GM21786 (cell line): Measurements from ENCODE around the gene TRAPPC12.
"Not testable (repeated sequence)": the region's sequence is repeated elsewhere in the genome, so short reads cannot be mapped to it uniquely, and the experiment has no call there.

Source experiments
- ATAC-seq: cut with Tn5 transposase; IDR thresholded peaks from one replicate; pipeline ENCODE4 v1.9.1; 2021; ENCODE audit not compliant: unreplicated experiment

TRAPPC12 gene

DNA sequence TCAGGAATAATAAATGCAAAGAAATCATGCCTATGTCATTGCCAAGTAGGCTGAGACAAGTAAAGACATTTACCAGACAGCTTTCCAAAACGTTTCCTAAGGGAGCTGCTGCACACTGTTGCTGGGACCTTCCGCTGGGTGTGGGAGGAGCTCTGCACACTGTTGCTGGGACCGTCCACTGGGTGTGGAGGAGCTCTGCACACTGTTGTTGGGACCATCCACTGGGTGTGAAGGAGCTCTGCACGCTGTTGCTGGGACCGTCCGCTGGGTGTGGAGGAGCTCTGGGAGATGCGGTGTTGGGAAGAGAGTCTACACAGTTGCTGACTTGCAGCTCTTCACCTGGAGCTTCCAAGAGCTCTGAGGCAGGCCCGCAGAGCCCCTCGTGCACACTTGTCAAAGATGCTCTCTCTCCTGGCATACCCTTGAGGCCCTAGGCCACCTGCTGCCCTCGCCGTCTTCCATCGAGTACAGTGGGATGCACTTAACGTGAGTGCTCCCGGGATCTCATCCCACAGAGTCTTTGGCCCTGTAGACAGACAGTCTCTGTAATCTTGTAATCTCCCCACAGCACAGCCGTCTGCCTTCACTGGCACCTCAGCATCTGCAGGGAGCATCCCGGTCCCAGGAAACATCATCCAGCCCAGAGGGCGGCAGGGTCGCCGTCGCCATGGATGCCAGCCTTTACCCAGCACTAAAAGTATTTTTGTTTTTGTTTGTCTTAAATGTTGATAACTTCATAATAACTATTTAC lies 51.4 kb downstream of the TRAPPC12 start:
- no peak for ATAC-seq

DNA sequence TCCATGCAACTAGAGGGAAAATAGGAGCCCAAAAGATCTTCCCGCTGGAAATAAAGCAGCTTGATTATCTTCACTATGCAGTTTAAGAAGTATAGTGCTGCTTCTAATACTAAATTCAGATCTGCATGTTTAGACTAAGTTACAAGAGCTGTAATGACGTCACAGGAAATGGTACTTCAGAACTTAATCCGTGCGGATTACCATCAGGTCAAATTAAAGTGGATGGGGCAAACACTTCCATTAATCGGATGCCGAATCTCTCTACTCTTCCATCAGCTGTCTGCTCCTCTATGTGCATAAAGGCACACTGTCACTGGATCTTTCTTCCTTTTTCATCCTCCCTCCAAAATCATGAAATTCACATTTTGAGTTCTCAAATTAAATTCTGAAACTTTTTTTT lies 52.6 kb downstream of the TRAPPC12 start:
- no peak for ATAC-seq

DNA sequence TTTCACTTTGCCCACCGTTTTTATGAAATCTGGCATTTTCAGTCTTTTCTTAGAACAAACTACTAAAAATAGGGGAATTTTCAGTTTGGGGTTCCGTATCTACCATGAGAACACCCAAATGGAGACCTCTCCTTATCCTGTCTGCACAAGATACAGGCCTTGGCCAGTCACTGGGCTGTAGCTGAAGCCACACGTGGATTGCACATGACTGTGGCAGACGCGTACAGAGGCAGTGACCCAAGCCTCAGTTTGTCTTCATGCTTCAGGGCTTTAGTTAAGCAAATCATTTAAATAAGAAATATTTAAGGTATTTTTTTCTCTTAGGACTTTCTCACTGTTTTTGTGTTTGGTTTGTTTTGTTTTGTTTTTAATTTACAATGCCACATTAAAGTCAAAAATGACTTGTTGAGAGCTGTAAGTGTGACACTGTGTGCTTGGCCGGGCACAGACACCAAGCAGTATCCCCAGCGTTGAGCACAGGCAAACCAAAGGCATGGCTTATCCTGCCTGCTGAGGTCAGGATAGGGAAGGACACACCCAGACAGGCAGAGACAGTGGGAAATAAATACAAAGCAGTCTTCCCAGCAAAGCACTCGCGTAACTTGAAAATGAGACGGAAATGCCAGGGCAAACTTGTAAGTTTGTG lies 53.3 kb downstream of the TRAPPC12 start:
- no peak for ATAC-seq

DNA sequence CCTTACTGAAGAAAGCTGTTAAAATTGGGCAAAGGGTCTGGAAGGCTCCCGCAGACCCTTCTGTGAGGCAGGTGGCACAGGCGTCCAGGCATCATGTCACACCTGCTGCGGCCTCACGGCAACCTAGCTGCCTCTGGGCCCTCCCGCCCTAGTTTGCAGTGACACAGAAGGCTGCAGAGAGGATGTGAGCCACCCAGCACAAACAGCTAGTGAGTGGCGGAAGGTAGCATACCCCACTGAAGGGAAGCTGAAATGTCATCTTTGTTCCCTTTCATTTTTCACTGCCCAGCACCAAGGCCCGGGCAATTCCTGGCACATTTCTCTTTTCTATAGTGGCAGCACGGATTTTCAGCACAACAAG lies 53.8 kb downstream of the TRAPPC12 start:
- no peak for ATAC-seq

DNA sequence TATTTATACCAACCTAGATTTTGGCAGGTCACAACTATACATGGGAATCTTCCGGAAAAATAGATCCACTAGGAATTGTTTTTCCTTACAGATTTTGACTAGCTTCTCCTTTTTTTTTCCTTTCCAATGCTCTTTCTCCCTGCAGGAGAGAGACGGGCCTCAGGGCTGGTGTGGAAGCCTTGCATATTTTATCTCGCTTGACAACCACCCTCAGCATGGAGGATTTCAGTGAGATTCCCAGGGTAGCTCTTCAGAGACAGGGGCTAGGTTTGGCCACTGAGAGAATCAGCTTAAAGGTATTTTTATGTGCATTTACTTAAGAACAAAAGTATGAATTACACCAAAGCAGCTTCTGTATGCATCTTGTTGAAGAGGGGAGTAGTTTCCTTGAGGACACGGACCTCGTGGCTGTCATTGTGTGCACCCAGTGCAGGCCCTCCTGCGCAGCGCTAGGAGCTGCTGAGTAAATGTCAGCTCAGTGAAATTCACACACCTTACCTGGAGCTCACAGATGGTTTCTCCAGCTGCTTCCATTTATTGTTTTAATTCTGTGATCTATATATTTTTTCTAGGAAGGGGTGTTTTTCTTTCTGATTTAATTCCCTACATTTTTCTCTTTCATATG lies 54.4 kb downstream of the TRAPPC12 start:
- ATAC-seq, result no peak

DNA sequence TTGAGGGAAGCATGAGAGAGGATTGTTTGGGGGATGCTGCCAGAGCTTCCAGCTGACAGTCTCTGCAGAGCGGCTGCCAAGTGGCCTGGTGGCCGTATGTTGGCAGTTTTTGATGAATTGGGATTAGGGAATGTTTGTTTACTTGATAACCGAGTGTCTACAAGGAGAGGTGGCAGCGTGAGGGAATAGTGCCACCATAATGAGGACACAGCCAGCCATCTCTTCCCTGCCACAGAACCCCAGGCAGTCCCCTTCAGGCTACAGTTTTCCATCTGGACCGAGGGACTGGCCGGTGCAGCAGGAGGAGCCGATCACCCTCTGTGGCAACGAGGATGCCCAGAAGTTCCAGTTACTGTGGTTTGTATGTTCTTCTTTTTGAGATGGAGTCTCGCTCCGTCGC lies 55.2 kb downstream of the TRAPPC12 start:
- no peak for ATAC-seq

DNA sequence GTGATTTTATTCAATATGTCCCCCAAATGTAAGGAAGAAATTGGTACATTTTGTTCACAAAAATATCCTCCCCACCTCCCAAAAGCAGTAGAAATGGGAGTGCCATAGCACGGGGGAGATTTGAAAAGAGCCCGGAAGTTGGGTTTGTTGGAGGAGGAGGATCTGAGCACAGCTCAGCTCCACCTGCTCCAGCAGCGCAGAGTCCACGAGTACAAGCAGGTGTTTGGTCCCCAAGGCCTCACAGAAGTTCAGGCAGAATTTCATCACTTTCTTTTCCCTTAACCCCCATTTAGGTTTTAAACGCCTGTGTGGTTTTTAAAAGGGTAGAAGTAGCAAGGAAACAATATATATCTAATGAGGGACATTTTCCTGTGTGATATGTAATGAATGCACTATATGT lies 56.0 kb downstream of the TRAPPC12 start:
- no peak for ATAC-seq

DNA sequence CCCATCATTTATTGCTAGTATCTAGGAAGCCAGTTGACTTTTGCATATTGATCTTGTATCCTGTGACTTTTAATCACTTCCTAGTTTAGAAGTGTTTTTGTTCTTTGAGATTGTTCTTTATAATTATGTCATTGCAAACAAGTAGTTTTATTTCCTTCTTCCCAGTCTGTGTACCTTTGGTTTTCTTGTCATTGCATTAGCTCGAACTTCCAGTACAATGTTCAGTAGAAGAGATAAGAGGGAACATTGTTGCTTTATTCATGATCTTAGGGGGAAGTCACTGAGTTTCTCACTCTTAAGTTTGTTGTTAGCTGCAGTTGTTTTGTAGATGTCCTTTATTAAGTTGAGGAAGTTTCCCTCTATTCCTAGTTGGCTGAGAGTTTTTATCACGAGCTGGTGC lies 61.0 kb downstream of the TRAPPC12 start:
- ATAC-seq, result no peak

DNA sequence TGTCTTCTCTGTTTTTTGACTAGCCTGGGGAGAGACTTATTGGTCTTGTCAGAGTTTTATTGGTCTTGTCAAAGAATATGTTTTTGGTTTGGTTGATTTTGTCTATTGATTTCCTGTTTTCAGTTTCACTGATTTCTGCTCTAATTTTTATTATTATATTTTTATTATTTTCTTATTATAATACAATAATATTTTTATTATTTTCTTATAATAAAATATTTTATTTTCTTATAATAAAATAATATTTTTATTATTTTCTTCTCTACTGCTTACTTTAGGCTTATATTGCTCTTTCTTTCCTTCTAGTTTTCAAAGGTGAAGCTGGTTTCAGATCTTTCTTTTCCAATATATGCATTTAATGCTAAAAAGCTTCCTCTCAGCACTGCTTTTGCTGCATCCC lies 62.0 kb downstream of the TRAPPC12 start:
- no peak for ATAC-seq

DNA sequence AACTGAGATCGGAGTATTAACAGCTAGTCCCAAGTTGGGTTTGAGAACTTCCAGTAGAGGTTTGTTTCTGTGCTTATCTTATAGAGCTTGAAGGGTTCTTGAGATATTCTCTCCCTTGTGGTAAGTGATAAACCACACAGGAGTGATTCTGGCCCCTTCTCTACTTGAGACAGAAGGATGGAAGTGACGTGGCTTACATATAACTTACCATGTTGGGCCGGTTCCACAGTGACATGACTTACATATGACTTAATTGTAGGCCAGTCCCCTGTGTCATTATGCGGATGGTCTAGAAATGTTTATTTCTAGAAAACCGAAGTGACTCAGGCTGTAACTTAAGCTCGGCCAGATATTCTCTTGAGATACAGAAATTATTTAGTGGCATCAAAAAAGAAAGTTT lies 62.7 kb downstream of the TRAPPC12 start:
- no peak for ATAC-seq

DNA sequence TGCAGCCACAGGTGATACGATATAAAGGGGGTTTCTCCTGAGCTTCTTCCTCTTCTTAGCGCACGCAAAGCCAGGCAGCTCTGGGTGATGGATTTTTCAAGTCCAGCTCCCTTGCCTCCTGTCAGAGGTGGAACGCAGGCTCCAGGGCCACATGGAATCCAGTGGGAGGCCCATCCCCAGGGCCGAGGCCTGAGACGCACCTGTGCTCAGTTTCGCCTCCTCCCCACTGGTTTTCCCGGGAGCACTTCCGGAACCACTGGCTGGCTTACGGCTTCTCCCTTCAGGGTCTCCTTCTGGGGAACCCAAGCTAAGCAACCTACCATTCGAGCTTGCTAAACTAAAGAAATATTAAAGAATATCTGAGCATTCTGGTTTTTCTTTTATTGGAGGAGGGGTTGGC lies 63.6 kb downstream of the TRAPPC12 start:
- ATAC-seq, result no peak

DNA sequence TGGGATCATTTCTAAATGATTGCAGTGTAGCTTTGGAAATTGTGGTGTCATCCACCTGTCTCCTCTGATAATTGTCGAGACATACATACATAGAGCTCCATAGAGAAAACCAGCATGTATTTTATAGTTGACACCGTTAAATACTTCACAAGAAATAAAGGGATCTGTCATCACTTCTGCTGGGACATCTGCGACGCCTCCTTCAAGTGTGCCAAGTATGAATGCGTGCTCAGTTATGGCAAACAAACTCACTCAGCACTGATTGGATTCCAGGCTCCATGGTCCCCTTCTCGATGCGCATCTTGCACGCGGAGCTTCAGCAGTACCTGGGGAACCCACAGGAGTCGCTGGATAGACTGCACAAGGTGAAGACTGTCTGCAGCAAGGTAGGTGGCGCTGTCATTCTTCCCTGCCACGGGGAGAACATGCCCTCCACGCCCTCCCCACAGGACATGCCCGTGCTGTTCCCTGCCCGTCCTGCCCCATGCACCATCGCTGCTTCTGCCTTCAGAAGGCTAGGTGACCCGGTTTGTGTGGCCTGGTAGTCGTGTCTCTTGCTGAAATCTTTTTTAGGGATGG lies 64.1 kb downstream of the TRAPPC12 start:
- ATAC-seq, result no peak

DNA sequence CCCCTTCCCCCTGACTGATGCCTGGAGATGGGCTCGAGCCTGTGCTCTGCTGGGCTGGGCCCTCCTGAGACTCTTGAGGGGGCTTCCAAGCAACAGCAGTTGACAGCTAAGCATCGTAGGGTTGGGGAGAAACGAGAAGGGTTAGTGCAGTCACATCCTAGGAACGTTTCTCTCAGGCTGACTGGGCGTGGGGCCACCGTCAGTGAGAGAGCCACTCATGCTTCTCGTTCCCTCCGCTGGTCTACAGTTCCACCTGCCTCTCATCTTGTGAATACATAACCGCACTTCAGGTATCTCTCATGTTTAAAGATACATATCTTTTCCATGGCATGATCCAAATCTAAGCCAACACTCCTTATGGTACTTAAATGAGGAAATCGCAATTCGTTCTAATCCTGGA lies 66.4 kb downstream of the TRAPPC12 start:
- no peak for ATAC-seq

DNA sequence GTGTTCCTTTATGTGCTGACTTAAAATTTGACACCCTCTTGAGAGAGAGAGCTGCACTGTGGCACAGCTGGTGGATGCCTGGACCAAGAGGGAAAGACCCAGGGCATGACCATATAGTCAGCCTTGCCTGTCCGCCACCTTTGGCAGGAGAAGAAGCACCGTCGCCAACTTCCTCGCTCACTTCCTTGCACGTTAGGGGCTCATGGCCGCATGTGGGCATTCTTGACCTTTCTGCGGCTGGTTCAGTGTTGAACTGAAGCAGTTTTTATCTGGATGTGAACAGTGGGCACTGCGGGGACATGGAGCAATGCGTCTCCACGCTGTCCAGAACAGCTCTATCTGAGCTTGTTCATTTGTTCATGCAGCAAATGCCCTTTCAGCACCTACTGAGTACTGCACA lies 66.9 kb downstream of the TRAPPC12 start:
- ATAC-seq, result no peak

DNA sequence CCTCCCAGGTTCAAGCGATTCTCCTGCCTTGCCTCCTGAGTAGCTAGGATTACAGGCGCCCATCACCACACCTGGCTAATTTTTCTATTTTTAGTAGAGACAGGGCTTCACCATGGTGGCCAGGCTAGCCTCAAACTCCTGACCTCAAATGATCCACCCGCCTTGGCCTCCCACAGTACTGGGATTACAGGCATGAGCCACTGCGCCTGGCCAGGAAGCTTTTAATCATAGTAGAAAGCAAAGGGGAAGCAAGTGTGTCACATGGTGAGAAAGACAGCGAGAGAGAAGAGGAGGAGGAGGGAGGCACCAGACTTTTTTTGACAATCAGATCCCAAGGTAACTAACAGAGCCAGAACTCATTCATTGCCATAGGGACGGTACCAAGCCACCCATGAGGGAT lies 67.7 kb downstream of the TRAPPC12 start:
- ATAC-seq, result not testable (repeated sequence)

DNA sequence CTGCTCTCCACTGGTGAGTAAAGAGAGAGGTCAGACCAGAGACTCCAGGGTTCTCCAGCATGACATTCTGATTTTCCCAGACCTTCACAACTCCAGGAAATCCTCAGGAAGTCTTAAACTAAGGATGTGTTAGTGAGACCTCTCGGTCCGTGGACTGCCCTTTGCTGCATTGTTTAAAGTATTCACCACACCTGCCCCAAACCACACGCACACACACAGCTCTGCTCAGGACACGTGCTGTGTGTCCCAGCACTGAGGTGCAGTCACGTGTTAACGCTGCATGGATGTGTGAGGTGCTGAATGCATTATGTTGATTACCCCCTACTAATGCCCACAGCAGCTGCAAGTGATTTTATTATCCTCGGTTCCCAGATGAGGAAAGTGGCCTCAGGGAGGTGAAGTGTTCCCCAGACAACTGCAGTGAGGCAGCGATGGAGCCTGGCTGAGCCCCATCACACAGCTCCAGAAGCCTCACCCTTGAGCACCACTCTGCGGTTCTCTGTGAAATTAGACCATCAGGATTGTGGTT lies 68.4 kb downstream of the TRAPPC12 start:
- ATAC-seq, result no peak

DNA sequence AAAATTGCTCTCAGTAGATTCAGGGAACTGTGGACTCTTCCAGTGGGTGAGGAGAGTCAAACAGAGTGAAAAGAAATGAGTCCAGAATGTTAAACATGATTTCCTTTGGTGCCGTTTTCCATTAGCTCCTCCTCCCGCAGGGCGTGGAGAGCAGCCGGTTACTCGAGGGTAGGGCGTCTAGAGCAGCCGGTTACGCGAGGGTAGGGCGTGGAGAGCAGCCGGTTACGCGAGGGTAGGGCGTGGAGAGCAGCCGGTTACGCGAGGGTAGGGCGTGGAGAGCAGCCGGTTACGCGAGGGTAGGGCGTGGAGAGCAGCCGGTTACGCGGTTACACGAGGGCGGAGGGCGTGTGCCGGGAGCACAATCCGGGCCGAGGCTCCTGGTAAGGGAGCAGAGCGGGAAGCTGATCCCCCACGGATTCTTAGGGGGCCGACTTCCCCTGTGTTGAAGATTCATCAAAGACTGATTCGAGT lies 69.0 kb downstream of the TRAPPC12 start:
- not testable (repeated sequence) for ATAC-seq

DNA sequence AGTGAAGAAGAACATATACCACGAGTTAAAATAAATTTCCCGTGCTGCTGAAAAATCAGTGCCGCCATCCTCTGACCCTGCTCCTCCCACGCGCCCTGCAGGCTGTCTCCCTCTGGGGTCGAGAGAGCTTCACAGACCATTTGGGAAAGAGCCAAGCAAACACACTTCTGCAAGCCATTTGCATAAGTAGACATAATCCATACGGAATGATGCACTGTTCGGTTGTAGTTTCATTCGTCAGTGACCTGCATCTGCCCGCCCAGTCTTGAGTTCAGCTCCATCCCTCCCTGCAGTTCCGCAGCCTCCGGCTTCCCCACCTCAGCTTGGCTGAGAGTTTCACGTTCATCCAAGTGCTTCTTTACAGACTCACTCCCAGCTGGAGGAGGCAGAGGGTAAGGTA lies 69.6 kb downstream of the TRAPPC12 start:
- no peak for ATAC-seq

DNA sequence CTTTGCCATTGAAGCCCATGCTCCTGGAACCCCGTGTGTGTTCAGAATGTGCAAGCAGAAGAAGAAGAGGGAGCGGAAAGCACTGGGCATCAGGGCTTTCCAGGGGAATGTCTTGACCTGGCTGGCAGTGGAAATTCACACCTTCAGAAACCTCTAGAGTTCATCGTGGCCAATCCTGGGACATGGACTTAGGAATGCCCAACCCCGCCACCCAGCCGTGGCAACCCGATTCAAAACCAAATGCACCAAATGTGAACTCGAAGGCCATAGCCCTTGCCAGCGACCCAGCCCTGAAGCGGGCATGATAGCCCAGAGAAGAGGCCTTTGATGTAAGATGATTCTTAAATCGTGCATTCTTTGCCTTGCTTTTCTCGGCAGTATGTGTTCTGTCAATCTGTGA lies 70.4 kb downstream of the TRAPPC12 start:
- ATAC-seq, result no peak

DNA sequence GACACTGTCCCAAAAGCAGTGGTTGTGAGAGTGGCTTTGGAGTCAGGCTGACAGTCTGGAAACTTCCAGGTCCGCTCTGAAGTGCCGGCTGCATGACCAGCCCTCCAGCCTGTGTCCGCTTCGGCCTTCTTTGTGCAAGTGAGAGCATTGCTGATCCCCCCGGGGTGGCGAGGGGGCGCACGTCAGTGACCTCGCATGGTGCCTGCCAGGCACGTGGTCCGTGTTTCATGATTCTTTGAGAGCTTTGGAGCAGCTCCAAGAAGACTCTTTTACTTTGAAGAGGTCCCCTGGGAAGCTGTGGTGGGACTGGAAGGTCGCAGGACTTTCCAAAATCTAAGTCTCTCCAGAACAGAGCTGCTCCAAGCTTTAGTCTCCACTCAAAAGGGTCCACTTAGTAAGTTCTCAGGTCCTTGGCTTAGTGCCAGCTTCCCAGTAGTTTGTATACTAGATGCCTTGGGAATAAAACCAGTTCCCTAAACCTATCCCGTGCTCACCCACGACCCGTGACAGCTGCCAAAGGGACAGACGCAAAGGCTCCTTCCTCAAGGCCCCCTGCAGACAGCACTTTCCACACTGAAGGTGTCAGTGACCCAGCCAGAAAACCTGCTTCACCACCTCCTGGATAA lies 71.0 kb downstream of the TRAPPC12 start:
- no peak for ATAC-seq

DNA sequence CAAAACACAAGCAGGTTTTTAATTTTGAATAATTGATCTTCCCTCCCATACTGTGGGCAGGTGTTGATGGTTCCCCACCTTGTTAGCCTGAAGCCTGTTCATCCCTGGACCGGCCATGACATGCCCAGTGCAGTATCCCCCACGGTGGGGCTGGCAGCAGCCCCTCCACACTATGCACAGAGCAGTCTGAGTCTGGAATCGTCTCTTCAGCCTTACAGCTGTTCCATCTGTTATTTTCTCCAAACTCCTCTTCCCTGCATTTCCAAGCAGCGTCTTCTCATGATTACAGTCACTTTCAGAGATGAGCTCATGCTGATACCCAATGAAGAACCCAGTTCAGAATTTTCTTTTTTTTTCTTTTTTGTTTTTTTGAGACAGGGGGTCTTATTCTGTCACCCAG lies 71.7 kb downstream of the TRAPPC12 start:
- ATAC-seq, result no peak
